Neutrophil (primary cell): ENCODE results near the gene FASTK.

Source experiments
- H3K27ac ChIP-seq: fragments of 200-600 bp; sonication (generic); 2 replicates; pipeline ENCODE4 v1.5.1; 2016; ENCODE audit warnings: mild to moderate bottlenecking, moderate library complexity
- H3K27me3 ChIP-seq: fragments of 200-600 bp; sonication (generic); 2 replicates; pipeline ENCODE4 v1.6.0; 2016; ENCODE audit warnings: mild to moderate bottlenecking
- H3K36me3 ChIP-seq: fragments of 200-600 bp; sonication (generic); 2 replicates; pipeline ENCODE4 v1.5.1; 2017
- H3K4me1 ChIP-seq, 2 experiments: fragments of 200-600 bp in 1 of 2; sonication (generic) in 1 of 2; 1 replicate in 1 of 2; 2 replicates in 1 of 2; pipeline versions ENCODE4 v1.5.1 to v1.6.1; 2013 to 2016; ENCODE audit warnings: low read depth in 1 of 2, low read length in 1 of 2, mild to moderate bottlenecking in 1 of 2, moderate library complexity in 1 of 2; ENCODE audit not compliant: control insufficient read depth in 1 of 2, insufficient read depth in 1 of 2
- H3K4me3 ChIP-seq, 2 experiments: fragments of 200-600 bp in 1 of 2; sonication (generic) in 1 of 2; 1 replicate in 1 of 2; 2 replicates in 1 of 2; pipeline ENCODE4 v1.5.1; 2013 to 2016; ENCODE audit warnings: low read depth in 1 of 2, low read length in 1 of 2, mild to moderate bottlenecking in 1 of 2, moderate library complexity in 1 of 2
- H3K9me3 ChIP-seq: fragments of 200-600 bp; sonication (generic); 2 replicates; pipeline ENCODE4 v1.5.1; 2016
- TF ChIP-seq, protein P1 (sequence below): fragments of 200-600 bp; sonication (generic); IDR thresholded peaks from 2 replicates; pipeline ENCODE4 v1.5.1; 2016; ENCODE audit warnings: antibody characterized with exemption

Gene FASTK

DNA sequence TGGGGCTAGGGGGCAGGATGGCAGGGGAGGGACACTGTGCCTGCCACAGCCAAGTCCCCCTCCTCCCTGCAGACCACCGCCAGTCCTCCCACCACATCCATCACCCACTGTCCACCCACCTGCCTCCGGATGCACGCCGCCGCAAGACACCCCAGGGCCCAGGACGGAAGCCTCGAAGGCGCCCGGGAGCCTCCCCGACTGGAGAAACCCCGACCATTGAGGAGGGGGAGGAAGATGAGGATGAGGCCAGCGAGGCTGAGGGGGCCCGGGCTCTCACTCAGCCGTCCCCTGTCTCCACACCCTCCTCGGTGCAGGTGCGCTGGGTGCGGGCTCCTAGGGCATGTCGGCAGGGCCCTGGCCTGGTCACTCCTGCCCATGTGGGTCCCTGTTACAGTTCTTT is 16.2 kb downstream of the FASTK start:
- H3K9me3 ChIP-seq, result no peaks in the 10 kb centered on the region
- no peak overlapping the region for H3K4me3 ChIP-seq
- no peaks in the 10 kb centered on the region for H3K27me3 ChIP-seq
- TF ChIP-seq, protein P1, sequence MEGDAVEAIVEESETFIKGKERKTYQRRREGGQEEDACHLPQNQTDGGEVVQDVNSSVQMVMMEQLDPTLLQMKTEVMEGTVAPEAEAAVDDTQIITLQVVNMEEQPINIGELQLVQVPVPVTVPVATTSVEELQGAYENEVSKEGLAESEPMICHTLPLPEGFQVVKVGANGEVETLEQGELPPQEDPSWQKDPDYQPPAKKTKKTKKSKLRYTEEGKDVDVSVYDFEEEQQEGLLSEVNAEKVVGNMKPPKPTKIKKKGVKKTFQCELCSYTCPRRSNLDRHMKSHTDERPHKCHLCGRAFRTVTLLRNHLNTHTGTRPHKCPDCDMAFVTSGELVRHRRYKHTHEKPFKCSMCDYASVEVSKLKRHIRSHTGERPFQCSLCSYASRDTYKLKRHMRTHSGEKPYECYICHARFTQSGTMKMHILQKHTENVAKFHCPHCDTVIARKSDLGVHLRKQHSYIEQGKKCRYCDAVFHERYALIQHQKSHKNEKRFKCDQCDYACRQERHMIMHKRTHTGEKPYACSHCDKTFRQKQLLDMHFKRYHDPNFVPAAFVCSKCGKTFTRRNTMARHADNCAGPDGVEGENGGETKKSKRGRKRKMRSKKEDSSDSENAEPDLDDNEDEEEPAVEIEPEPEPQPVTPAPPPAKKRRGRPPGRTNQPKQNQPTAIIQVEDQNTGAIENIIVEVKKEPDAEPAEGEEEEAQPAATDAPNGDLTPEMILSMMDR, result no peak
- peaks cover 55% of the 10 kb centered on the region for H3K36me3 ChIP-seq
- peaks cover 12 to 14% of the 10 kb centered on the region in 2 experiments for H3K4me1 ChIP-seq
- H3K27ac ChIP-seq, result no peak overlapping the region

DNA sequence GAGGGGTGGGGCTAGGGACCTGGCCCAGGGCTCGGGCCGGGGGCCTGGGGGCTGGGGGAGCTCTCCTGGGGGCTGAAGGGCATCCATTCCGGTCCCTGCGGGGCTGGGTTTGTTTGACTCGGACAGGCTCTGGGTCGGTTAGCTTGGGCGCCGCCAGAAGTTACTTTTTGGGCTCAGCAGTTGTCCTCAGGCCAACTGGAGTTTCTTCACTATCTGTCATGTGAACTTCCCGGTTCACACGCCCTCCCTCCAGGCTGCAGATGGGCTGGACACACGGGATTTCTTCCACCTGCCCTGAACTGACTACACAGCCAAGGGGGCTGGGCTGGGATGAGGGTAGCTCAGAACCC is 17.4 kb downstream of the FASTK start:
- Histone ChIP-seq H3K36me3 (peaks cover 44% of the 10 kb centered on the region), H3K27ac (no peak overlapping the region), H3K27me3 (no peaks in the 10 kb centered on the region), H3K4me3 (no peak overlapping the region), H3K9me3 (no peaks in the 10 kb centered on the region), H3K4me1 (peaks cover 22 to 25% of the 10 kb centered on the region in 2 experiments)
- TF ChIP-seq, protein P1, result no peak

DNA sequence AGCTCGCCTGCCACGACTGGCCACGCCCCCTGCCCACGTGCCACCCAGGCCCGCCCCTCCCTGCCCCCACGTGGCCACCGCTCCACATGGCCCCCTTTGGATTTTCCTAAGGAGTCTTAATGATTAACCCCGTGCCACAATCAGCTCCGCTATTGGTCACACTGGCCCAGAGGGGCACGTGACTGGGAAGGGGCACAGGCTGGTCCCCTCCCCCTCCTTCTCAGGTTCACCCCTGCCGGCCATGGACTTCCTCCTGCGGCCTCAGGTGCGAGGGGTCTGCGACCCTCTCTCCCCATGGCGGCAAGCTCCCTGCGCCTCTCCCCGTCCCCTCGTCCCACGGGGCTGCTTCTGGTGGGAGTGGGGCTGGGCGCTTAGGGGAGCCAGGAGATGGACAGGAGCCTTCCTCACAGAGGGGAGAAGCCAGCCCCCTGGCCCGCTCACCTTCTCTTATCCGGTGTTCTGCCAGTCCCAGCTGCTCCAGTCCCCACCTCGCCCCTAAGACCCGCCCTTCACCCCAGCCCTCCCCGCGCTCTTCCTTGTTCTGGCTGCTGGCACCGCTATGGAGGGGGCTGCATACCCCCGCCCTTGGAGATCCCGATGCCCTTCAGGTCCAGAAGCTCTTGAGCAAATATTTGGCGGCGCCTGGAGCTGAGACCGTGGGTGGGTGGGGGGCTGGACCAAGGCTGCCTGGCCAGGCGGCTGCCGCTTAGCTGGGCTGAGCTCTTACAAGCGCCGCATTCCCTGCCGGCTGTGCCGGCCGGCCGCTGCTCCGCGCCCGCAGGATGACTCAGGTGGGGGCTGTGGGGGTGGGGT is 18.0 kb downstream of the FASTK start:
- Histone ChIP-seq H3K27me3 (no peaks in the 10 kb centered on the region), H3K4me1 (peaks cover 24 to 27% of the 10 kb centered on the region in 2 experiments), H3K9me3 (no peaks in the 10 kb centered on the region), H3K36me3 (peaks cover 38% of the 10 kb centered on the region), H3K27ac (no peak overlapping the region), H3K4me3 (no peak overlapping the region)
- TF ChIP-seq, protein P1, result no peak

DNA sequence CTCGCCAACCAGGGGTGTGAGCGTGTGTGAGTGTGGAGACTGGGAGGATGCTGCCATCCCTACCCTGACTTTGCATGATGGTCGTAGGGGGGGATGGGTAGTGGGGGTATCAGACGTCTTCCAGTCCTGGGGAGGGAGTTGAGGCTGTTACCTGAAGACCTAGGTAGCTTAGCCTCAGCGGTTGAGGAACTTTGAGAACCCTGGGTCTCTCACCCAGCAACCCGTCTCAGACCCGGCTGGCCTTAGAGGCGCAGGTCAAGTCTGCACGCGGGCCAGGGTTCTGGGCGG is 18.6 kb downstream of the FASTK start:
- TF ChIP-seq, protein P1, result no peak
- Histone ChIP-seq H3K27me3 (no peaks in the 10 kb centered on the region), H3K4me1 (peaks cover 29 to 33% of the 10 kb centered on the region in 2 experiments), H3K36me3 (peaks cover 33% of the 10 kb centered on the region), H3K4me3 (no peak overlapping the region), H3K27ac (no peak overlapping the region), H3K9me3 (no peaks in the 10 kb centered on the region)

DNA sequence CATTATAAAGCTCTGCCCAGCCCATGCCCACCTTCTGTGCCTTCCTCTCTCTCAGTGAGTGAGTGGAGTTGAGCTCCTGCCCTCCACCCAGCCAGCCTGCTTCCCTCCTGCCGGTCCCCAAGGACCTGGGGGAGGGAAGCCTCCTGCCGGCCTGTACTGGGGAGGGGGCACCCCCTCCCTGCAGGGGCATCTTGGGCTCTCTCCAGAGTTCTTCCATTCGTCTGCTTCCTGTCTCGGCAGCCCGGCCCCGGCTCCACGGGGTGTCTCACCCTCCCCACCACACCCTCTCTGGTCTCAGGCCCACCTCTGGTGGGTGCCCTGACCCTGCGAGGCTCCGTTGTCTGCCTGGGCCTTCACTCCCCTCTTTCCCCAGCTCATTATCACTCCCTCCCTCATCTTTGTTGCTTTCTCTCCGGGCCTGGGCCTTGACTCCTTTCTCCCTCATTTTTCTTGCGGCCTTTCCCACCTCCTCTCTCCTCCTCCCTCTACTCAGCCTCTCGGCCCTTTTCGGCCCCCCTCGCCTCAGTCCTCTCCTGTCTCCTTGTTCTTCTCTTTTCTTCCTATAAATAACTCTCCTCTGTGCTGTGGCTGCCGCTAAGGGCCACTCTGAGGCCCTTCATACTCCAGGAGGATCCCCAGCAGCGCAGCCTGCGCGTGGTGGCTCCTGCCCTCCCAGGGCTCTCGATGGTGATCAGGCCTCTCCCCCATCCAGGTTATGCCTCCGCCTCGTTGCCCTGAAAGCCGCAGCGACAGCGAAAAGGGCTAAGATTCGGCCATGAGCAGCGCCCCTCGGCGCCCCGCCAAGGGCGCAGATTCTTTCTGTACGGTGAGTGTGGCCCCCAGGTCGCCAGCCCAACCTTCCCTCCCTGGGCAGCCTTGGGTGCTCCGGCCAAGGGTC is 19.1 kb downstream of the FASTK start:
- Histone ChIP-seq H3K4me1 (peaks cover 32 to 37% of the 10 kb centered on the region in 2 experiments), H3K9me3 (no peaks in the 10 kb centered on the region), H3K4me3 (no peak overlapping the region), H3K36me3 (peaks cover 27% of the 10 kb centered on the region), H3K27me3 (no peaks in the 10 kb centered on the region), H3K27ac (no peak overlapping the region)
- TF ChIP-seq, protein P1, result no peak
